ENCODE results near the gene ZP4.
"Not testable (repeated sequence)": the region's sequence is repeated elsewhere in the genome, so short reads cannot be mapped to it uniquely, and the experiment has no call there.

Gene ZP4

GRCh38 chr1:237878406-237878805, 12.3 kb downstream of the ZP4 start:
- DNase-seq: no peak

- no peak for DNase-seq
Observed at GRCh38 chr1:237877631-237878030, 13.1 kb downstream of the ZP4 start.

- DNase-seq: no peak
Observed at GRCh38 chr1:237875291-237875690, 15.4 kb downstream of the ZP4 start.

GRCh38 chr1:237873487-237874211, 17.1 kb downstream of the ZP4 start:
- DNase-seq: no peak

- DNase-seq: no peak
Observed at GRCh38 chr1:237868817-237869600, 21.7 kb downstream of the ZP4 start.

GRCh38 chr1:237867380-237867888, 23.3 kb downstream of the ZP4 start:
- no peak for DNase-seq

- DNase-seq: peak in 55 of 58 donors; percentile 5 to 91 (median 47)
Observed at GRCh38 chr1:237864338-237865244, 26.1 kb downstream of the ZP4 start.

GRCh38 chr1:237863234-237863633, 27.5 kb downstream of the ZP4 start:
- no peak for DNase-seq

- DNase-seq: no peak
Observed at GRCh38 chr1:237861944-237862343, 28.8 kb downstream of the ZP4 start.

- no peak for DNase-seq
Observed at GRCh38 chr1:237858992-237859391, 31.7 kb downstream of the ZP4 start.

- no peak for DNase-seq
Observed at GRCh38 chr1:237857455-237857854, 33.3 kb downstream of the ZP4 start.

GRCh38 chr1:237852342-237852741, 38.4 kb downstream of the ZP4 start:
- no peak for DNase-seq

GRCh38 chr1:237851210-237851845, 39.4 kb downstream of the ZP4 start:
- DNase-seq: peak in 48 of 58 donors; percentile 1 to 83 (median 30)

- DNase-seq: not testable (repeated sequence)
Observed at GRCh38 chr1:237843516-237843915, 47.2 kb downstream of the ZP4 start.

- DNase-seq: no peak
Observed at GRCh38 chr1:237841485-237841884, 49.2 kb downstream of the ZP4 start.

GRCh38 chr1:237838904-237839534, 51.7 kb downstream of the ZP4 start:
- DNase-seq: no peak

GRCh38 chr1:237838320-237838719, 52.4 kb downstream of the ZP4 start:
- DNase-seq: no peak

- DNase-seq: no peak
Observed at GRCh38 chr1:237834461-237834860, 56.3 kb downstream of the ZP4 start.

- DNase-seq: no peak
Observed at GRCh38 chr1:237834048-237834447, 56.7 kb downstream of the ZP4 start.

GRCh38 chr1:237832858-237833257, 57.9 kb downstream of the ZP4 start:
- no peak for DNase-seq
